Lower lobe of right lung (tissue), 2 donors: ENCODE data around the gene ETV6. TPM values are rescaled to one million over a fixed set of nuclear protein-coding genes. Genes with fewer than 3 reads are reported as not detected.

Experiments used
- ATAC-seq, 2 donors: fragments of 200-7000 bp; cut with Tn5 transposase; one replicate each; pipeline ENCODE4 v1.9.1; 2020 to 2022; ENCODE audit warnings: mild to moderate bottlenecking in 2 of 2, moderate library complexity in 2 of 2
- DNase-seq: peaks from one replicate; pipeline ENCODE4 v3.0.0-alpha.2; 2020
- H3K27ac ChIP-seq: fragments of 200-600 bp; one replicate; pipeline ENCODE4 v1.8.0; 2022
- H3K27me3 ChIP-seq: fragments of 200-600 bp; one replicate; pipeline ENCODE4 v1.8.0; 2022; ENCODE audit warnings: low read depth
- H3K36me3 ChIP-seq: fragments of 200-600 bp; one replicate; pipeline ENCODE4 v1.8.0; 2022; ENCODE audit warnings: mild to moderate bottlenecking
- H3K4me1 ChIP-seq: fragments of 200-600 bp; one replicate; pipeline ENCODE4 v1.8.0; 2022
- H3K4me3 ChIP-seq: fragments of 200-600 bp; one replicate; pipeline ENCODE4 v1.8.0; 2022; ENCODE audit warnings: mild to moderate bottlenecking
- H3K9me3 ChIP-seq: fragments of 200-600 bp; one replicate; pipeline ENCODE4 v1.8.0; 2022
- intact Hi-C: fragments of 100-400 bp; cut with DNase I; formaldehyde crosslinking; loops from one replicate; pipeline ENCODE4 v1.11.0; 2022
- total RNA-seq: library from RNA; stranded (reverse); fragmentation: NEBNext Ultra II Directional; extraction: Animal tissue kit (Norgen Biotek cat#: 25700); gene quantifications from one replicate; pipeline ENCODE4 v1.2.1, GENCODE V29; 2021
- TF ChIP-seq, protein P1 (sequence below): fragments of 200-600 bp; IDR thresholded peaks from one replicate; pipeline ENCODE4 v1.8.0; 2022; ENCODE audit warnings: antibody characterized with exemption, mild to moderate bottlenecking
- donor health status: DM: no; HTN: yes; CAD: no; lungs with severe emphysema.

Gene ETV6
- total RNA-seq, 1 donor from 2014 or later, result 48.4 TPM

DNA sequence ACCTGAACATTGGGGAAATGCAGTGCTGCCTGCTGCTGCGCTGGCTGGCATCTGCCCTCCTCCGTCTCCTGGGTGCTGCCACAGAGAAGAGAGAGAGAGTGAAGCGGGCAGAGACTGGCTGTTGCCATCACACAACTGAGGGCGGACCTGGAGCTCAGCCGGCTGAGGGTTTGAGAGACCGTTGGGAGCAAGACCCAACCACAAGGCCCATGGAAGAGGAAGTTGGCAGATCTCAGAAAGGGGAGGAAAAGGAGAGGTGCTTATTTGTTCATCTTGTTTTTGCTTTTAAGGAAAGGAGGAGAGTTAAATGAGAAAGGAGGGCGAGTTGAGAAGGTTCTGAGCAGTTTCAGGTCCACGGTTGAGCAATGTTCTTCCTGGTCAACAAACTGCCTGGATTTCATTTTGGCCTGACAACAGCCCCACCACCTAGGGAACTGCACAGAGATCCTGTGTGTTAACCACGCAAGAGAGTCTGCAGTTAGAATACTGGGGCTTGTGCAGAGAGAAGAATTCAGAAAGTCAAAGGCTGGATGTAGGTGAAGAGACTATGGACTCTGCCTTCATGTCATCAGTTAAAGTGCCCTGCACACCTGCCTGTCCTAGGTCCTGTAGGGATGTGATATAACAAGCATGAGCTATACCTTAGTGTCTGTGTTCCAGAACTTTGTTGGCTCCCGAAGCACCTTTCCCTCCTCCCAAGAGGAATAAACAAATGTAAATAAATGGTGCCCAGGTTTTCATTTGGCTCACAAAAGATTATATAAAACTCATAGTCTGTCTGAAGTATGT is 124.6 kb downstream of the ETV6 start:
- ATAC-seq, result peak; percentile 30 to 54
- H3K4me1 ChIP-seq, result peaks cover 49% of the 10 kb centered on the region
- H3K4me3 ChIP-seq, result no peak overlapping the region
- H3K9me3 ChIP-seq, result no peaks in the 10 kb centered on the region
- no peak overlapping the region for H3K27ac ChIP-seq
- no peaks in the 10 kb centered on the region for H3K27me3 ChIP-seq
- TF ChIP-seq, protein P1, sequence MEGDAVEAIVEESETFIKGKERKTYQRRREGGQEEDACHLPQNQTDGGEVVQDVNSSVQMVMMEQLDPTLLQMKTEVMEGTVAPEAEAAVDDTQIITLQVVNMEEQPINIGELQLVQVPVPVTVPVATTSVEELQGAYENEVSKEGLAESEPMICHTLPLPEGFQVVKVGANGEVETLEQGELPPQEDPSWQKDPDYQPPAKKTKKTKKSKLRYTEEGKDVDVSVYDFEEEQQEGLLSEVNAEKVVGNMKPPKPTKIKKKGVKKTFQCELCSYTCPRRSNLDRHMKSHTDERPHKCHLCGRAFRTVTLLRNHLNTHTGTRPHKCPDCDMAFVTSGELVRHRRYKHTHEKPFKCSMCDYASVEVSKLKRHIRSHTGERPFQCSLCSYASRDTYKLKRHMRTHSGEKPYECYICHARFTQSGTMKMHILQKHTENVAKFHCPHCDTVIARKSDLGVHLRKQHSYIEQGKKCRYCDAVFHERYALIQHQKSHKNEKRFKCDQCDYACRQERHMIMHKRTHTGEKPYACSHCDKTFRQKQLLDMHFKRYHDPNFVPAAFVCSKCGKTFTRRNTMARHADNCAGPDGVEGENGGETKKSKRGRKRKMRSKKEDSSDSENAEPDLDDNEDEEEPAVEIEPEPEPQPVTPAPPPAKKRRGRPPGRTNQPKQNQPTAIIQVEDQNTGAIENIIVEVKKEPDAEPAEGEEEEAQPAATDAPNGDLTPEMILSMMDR, result no peak
- H3K36me3 ChIP-seq, result peaks cover 7% of the 10 kb centered on the region
- peak; percentile 65 for DNase-seq
- intact Hi-C loops, result no loop called here

DNA sequence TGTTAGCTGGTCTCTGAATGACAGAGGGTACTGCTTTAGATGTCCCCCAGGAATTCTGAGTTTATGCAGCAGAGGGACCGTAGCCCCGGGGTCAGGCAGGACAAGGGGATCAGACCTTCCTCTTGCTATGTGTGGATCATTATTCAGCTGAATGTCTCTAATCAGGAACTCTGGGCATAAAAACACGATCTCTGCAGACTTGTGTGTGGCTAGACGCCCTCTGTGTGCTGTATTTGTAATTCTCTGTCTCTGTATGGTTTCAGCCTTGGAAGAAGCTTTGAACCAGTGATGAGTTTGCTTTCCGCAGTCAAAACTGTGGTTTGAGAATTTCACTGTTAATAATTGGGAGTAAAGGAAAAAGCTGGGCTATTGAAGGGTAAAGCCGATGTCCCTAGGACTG is 125.3 kb downstream of the ETV6 start:
- intact Hi-C loops, result no loop called here
- H3K36me3 ChIP-seq, result peaks cover 7% of the 10 kb centered on the region
- no peak overlapping the region for H3K27ac ChIP-seq
- ATAC-seq (no peak), DNase-seq (no peak)
- H3K4me1 ChIP-seq, result peaks cover 50% of the 10 kb centered on the region
- no peaks in the 10 kb centered on the region for H3K27me3 ChIP-seq
- no peak overlapping the region for H3K4me3 ChIP-seq
- TF ChIP-seq, protein P1, result no peak
- H3K9me3 ChIP-seq, result no peaks in the 10 kb centered on the region

DNA sequence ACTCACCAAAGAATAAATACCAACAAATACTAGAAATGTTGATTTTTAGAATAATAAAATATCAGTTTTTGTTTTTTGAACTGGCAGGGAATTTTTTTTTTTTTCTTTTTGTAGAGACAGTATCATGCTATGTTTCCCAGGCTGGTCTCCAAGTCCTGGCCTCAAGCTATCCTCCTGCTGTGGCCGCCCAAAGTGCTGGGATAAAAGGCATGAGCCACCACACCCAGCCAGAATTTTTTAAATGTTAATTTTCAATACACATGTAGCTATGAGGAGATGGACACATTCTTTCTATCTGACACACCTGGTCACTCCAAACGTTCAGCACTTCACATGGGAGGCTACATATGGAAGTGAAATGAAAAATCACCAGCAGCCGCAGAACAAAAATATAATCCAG is 126.8 kb downstream of the ETV6 start:
- Histone ChIP-seq H3K27ac (no peak overlapping the region), H3K36me3 (peaks cover 7% of the 10 kb centered on the region)
- TF ChIP-seq, protein P1, result no peak

DNA sequence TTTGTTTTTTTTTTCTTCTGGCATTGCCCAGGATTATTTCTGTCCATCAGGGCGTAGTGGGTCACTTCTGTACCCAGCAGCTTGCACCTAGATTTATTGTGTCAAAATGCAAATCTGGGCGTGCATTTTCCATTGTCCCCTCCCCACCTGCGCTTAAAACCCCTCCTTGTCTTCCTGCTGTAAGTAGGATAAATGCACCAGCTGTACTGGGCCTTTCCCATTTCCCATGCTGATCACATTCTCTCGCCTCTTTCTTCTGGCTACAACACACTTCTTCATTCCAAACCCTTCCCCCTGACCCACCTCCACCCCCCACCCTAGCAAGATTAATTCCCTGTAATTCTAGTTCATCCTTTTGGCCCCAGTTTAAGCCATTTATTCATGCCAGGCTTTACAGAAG is 128.0 kb downstream of the ETV6 start:
- peaks cover 47% of the 10 kb centered on the region for H3K4me1 ChIP-seq
- no peak for DNase-seq
- TF ChIP-seq, protein P1, result no peak
- H3K27ac ChIP-seq, result no peak overlapping the region
- intact Hi-C loops, result no loop called here
- H3K27me3 ChIP-seq, result no peaks in the 10 kb centered on the region
- H3K36me3 ChIP-seq, result peaks cover 4% of the 10 kb centered on the region
- H3K4me3 ChIP-seq, result no peak overlapping the region
- H3K9me3 ChIP-seq, result no peaks in the 10 kb centered on the region
- ATAC-seq, result no peak

More for the DNA sequence above, 126.8 kb downstream of the ETV6 start:
- H3K9me3 ChIP-seq, result no peaks in the 10 kb centered on the region
- no peak overlapping the region for H3K4me3 ChIP-seq
- DNase-seq (no peak), ATAC-seq (no peak)
- H3K27me3 ChIP-seq, result no peaks in the 10 kb centered on the region
- peaks cover 47% of the 10 kb centered on the region for H3K4me1 ChIP-seq
- intact Hi-C loops, result no loop called here

DNA sequence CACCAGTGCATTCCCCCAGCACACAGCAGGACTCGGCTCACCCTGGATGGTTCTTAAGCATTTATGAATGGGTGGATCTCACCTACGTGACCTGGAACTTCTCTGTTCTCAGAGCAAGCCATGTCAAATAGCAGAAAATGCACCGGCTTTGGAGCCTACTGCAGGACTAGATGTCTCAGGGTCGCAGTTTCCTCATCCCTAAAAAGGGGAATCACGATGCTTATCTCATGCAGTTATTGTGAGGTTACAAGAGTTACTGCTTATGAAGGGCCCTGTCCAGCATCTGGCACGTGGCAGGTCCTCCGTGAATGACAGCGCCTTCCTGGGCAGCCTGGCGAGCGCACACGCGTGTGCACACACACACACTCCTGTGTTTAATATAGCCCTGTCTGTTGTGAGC is 128.5 kb downstream of the ETV6 start:
- H3K27ac ChIP-seq, result no peak overlapping the region
- no peaks in the 10 kb centered on the region for H3K27me3 ChIP-seq
- ATAC-seq, result no peak
- H3K36me3 ChIP-seq, result peaks cover 4% of the 10 kb centered on the region
- peaks cover 47% of the 10 kb centered on the region for H3K4me1 ChIP-seq
- TF ChIP-seq, protein P1, result no peak
- H3K9me3 ChIP-seq, result no peaks in the 10 kb centered on the region
- intact Hi-C loops, result no loop called here
- DNase-seq, result no peak
- H3K4me3 ChIP-seq, result no peak overlapping the region
